HG02943 (cell line): ENCODE results near the gene BEAN1.
"Not testable (repeated sequence)": the region's sequence is repeated elsewhere in the genome, so short reads cannot be mapped to it uniquely, and the experiment has no call there.

Source experiments
- ATAC-seq: cut with Tn5 transposase; IDR thresholded peaks from one replicate; pipeline ENCODE4 v1.9.1; 2021; ENCODE audit warnings: mild to moderate bottlenecking, low read depth, moderate library complexity; ENCODE audit not compliant: unreplicated experiment

The BEAN1 gene

GRCh38 chr16:66481081-66481942 is 54.2 kb downstream of the BEAN1 start:
- ATAC-seq: no peak

GRCh38 chr16:66481943-66482390 is 54.9 kb downstream of the BEAN1 start:
- ATAC-seq: no peak

GRCh38 chr16:66483689-66484452 is 56.8 kb downstream of the BEAN1 start:
- no peak for ATAC-seq

- ATAC-seq: no peak
These were observed 57.5 kb downstream of the BEAN1 start for GRCh38 chr16:66484453-66485213.

DNA sequence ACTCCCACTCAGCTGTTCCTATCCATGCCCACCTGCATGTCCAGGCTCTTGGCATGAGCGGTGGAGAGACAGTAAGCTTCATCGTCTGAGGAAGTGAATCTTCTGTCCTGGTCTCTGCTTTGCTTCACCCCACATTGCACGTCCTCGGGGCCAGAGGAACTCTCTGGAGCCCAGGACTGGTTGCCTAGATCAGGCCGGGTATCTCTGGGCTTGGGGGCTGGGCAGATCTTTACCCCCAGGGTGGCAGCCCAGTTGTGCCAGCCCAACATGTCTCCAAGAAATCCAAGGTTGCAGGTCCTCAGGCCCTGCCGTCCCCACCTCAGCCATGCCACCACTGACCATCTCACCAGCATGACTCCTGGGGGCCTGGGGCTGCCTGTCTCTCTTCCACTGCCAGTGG is 58.3 kb downstream of the BEAN1 start:
- no peak for ATAC-seq

GRCh38 chr16:66486199-66486772 is 59.2 kb downstream of the BEAN1 start:
- no peak for ATAC-seq

- ATAC-seq: no peak
These were observed 59.9 kb downstream of the BEAN1 start for GRCh38 chr16:66486773-66487579.

- no peak for ATAC-seq
These were observed 60.6 kb downstream of the BEAN1 start for GRCh38 chr16:66487580-66488275.

DNA sequence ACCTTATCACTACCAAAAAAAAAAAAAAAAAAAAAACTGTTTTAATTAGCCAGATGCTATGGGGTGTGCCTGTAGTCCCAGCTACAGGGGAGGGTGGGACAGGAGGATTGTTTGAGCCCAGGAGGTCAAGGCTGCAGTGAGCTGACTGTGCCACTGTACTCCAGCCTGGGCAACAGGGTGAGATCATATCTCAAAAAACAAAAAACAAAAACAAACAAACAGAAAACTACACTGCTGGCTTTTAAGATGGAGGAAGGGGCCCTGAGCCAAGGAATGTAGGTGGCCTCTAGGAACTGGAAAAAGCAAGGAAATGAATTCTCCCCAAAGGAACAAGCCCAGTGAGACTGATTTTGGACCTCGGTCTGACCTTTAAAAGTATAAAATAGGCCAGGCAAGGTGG is 61.4 kb downstream of the BEAN1 start:
- no peak for ATAC-seq

DNA sequence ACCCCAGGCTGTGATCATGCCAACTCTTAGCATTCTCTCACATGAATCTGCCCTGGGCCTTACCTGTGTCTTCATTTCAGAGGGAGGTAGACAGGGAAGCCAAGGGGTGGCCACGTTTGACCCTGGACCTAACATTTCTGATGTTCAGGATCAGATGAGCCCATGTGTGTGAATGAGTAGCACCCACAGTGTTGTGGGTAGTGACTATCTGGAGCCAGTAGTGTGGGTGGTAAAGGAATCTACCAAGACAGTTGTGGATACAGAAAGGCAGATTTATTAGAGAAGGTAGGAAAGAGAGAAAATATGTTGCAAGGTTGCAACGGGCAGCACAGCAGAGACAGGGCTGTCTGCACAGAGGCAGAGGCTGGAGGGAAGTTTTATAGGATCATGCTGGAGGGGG is 62.3 kb downstream of the BEAN1 start:
- no peak for ATAC-seq

- no peak for ATAC-seq
These were observed 62.7 kb downstream of the BEAN1 start for GRCh38 chr16:66489818-66490217.

DNA sequence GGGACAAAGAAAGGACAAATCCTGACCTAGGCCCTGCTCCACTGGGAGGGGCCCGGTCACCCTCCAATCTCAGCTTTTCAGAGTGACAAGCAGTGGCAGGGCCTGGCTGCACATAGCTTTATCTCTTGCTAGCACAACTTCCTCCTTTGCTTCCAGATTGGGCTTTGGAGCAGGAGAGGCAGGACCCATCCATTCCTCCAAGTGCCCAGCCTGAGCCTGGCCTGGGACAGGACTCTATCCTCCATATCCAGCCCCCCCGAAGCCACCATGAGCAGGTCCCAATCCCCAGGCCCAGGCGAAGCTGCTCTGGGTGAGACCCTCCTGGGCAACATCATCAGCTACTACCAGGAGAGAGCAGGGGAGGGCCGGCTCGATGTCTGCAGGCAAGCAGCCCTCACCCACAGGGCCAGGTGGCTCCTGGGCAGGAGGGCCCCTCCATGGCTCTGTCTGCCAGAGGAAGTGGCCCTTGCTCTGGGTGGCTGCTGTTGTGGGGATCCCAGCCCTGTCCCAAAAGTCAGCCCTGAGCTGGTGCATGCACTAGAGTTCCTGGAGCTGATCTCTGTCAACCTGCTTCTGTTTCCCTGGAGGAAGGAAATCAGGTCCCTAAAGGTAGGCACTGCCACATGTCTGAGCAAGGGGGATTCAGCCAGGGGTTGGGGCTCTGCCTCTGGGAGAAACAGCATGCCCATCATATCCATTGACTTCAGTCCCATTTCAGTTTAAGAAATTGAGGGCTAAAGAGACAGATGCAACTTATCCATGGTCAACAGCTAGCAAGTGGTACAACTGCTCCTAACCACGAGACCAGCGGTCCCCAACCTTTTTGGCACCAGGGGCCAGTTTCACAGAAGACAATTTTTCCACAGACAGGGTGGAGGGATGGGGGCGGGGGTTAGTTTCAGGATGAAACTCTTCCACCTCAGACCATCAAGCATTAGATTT is 64.0 kb downstream of the BEAN1 start:
- no peak for ATAC-seq

DNA sequence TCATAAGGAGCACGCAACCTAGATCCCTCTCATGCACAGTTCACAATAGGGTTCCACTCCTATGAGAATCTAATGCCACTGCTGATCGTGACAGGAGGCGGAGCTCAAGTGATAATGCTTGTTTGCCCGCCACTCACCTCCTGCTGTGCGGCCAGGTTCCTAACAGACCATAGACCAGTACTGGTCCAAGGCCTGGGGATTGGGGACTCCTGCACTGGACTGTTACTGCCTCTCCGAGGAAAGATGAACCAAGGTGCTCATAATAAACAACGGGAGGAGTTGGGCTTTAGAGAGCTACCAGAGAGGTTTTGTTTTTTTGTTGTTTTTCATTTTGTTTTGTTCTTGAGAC is 64.6 kb downstream of the BEAN1 start:
- ATAC-seq: no peak

GRCh38 chr16:66493490-66494401 is 66.7 kb downstream of the BEAN1 start:
- ATAC-seq: no peak

DNA sequence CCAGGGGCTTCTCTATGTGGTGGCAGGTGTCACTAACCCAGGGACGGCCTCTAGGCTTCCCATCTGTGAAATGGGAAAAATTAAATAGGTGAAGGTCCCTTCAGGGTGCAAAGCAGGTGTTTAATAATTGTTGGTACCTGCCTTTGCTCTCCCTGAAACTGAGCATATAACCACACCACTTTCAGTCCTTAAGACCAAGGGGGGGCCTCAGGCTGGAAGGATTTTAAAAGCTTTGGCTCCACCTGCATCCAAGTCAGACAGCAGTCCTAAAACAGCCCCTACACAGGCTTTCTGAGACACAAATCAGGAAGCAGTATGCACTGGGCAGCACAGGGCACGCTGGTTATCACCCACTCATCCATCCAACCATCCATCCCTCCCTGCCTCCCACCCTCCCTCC is 67.8 kb downstream of the BEAN1 start:
- ATAC-seq: no peak

DNA sequence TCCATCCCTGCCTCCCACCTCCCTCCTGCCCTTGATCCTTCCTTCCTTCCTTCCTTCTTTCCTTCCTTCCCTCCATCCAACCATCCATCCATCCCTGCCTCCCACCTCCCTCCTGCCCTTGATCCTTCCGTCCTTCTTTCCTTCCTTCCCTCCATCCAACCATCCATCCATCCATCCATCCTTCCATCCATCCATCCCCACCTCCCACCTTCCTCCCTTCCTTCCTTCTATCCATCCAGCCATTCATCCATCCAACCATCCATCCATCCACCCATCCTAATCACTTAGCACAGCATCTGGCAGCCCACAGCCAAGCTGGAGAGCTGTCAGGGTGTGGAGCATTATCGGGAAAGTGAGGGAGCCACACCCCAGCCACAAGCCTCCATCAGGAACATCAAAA is 68.3 kb downstream of the BEAN1 start:
- no peak for ATAC-seq

GRCh38 chr16:66496226-66496625 is 69.1 kb downstream of the BEAN1 start:
- not testable (repeated sequence) for ATAC-seq
